ENCODE measurements around the gene CAMTA1. TPM values are rescaled to one million over a fixed set of nuclear protein-coding genes. Genes with fewer than 3 reads are reported as not detected.

The CAMTA1 gene
- polyA plus RNA-seq, 1 donor from 2014 or later, result 79.0 TPM

DNA sequence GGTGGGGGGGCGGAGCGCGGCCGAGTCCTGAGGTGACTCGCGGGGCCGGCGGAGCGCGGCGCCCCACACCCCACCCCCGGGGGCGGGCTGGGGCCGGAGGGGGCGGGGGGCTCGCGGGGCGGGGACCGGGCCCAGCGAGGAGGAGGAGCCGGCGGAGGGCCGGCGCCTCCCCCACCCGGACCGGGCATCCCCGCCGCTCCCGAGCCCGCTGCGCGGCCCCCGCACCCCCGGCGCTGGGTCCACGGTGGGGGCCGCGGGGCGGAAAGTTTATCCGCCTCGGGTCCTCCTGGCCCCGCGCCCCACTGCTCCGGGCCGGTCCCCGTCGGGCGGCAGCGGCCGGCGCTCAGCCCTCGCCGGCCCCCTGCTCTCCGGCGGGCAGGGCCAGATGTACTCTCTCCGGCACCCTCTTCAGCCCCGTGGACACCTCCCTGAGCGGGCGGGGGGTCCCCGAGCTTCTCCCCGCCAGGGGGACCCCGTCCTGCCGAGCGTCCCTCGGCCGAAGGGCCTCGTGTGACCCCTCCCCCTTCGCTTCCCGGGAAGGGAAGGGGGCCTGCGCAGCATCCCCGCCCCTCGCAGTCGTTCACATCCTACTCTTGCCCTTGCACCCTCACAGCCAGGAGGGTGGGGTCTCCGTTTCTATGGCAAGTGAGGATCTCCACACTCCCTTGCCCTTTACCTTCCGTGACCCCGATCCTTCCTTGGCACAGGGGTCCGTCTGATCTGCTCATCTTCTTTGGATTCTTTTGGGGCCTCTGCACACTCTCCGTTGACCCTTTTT, 663 bp downstream of the CAMTA1 start:
- Mint-ChIP-seq H3K4me3 (peak overlapping the region; percentile 90 to 97 (median 94)), H3K27me3 (no peaks in the 10 kb centered on the region), H3K9me3 (no peaks in the 10 kb centered on the region), H3K4me1 (peaks cover 33 to 47% (median 43%) of the 10 kb centered on the region in 3 donors), H3K36me3 (peaks cover 5% of the 10 kb centered on the region), H3K27ac (peak overlapping the region; percentile 59 to 95 (median 91))

DNA sequence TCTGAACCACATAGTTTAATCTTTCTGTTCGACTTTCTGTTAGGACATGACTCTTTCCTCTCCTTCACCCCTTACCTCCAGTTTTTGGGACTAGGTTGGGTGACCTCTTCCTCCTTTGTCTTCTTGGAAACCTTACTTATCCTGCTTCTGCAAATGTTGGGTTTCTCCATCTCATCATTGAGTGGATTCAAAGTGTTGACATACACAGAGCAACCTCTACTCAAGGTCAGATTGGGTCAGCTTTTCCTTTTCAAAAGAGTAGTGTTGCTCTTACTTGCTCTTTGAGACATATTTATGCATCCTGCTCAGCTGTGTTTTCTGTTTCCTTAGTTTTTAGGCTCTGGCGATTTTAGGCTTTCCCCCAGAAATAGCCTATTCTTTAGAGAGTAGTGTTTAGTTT, 3.7 kb downstream of the CAMTA1 start:
- H3K27me3 Mint-ChIP-seq, result no peaks in the 10 kb centered on the region
- no peaks in the 10 kb centered on the region for H3K9me3 Mint-ChIP-seq
- peaks cover 31 to 44% (median 39%) of the 10 kb centered on the region in 3 donors for H3K4me1 Mint-ChIP-seq
- peaks cover 4% of the 10 kb centered on the region for H3K36me3 Mint-ChIP-seq
- peak overlapping the region in 3 of 4 donors; percentile 3 to 94 (median 12) for H3K4me3 Mint-ChIP-seq
- H3K27ac Mint-ChIP-seq, result peak overlapping the region in 1 of 3 donors; percentile 38

DNA sequence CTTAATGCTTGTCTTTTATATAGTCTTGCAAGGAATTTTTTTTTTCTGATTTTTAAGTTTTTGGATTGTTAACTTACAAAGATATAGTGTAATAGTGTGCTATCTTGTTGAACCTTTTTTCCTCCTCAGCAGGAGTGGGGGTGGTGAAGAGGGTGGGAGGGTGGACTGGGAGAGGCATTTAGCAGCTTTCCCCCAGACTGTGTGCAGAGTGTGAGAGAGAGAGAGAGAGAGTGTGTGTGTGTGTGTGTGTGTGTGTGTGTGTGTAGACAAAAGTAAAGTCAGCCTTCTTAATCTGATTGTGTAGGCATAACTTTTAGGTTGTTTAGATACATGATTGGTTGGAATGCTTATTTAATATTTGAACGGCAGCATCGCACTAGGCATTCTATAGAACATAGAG, 4.9 kb downstream of the CAMTA1 start:
- Mint-ChIP-seq H3K9me3 (no peaks in the 10 kb centered on the region), H3K4me1 (peaks cover 27 to 46% (median 43%) of the 10 kb centered on the region in 3 donors), H3K36me3 (peaks cover 4% of the 10 kb centered on the region), H3K27me3 (no peaks in the 10 kb centered on the region), H3K4me3 (no peak overlapping the region), H3K27ac (no peak overlapping the region)

DNA sequence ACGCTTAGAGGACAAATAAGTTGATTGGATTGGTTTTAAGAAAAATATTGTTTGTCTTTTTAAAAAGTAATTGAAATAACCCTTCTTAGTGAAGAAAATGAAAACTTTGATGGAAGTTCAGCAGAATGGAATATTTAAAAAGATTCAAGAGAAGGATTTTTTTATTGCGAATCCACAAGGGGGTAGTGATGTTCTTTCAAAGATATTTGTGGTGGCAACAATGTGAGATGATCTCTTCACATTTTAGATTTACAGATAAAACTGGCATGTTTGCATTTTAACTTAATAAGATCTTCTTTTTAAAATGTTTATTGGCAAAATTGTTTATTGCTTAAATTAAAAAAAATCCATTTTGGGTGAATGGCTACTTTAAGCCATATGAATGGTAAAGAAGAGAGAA, 8.9 kb downstream of the CAMTA1 start:
- Mint-ChIP-seq H3K4me1 (peaks cover 13 to 24% (median 22%) of the 10 kb centered on the region in 3 donors), H3K4me3 (no peak overlapping the region), H3K36me3 (peaks cover 3% of the 10 kb centered on the region), H3K27ac (no peak overlapping the region), H3K9me3 (no peaks in the 10 kb centered on the region), H3K27me3 (no peaks in the 10 kb centered on the region)

DNA sequence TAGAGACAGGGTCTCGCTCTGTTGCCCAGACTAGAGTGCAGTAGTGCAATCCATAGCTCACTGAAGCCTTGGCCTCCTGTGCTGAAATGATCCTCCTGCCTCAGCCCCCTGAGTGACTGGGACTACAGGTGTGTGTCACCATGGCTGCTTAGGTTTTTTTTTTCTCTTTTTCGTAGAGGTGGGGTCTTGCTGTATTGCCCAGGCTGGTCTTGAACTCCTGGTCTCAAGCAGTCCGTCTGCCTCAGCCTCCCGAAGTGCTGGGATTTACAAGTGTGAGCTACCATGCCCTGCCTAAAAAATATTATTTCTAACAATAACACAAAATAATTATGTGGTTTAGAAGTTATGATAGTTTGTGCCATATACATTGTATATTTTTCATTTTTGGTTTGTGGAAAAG, 9.9 kb downstream of the CAMTA1 start:
- H3K4me1 Mint-ChIP-seq, result peaks cover 9 to 18% (median 17%) of the 10 kb centered on the region in 3 donors
- no peak overlapping the region for H3K4me3 Mint-ChIP-seq

DNA sequence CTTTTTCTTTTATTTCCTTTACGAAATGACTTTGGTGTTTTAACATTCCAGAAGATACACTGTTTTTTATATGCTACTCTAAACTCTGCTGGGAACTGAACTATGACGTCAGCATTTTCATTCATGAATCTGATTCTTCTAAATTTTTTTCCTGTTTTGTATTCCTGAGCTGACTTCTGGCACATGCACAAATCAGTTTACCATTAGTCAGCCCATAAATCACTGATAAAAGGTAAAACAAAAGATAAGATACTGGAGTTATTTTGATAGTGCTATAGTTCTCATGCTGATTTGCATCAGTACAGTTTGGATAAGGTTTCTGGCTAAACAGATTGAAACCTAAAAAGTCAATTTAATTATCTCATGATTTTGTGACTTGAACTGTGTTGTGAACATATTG, 10.4 kb downstream of the CAMTA1 start:
- Mint-ChIP-seq H3K27me3 (no peaks in the 10 kb centered on the region), H3K36me3 (peaks cover 3% of the 10 kb centered on the region), H3K27ac (no peak overlapping the region), H3K4me3 (no peak overlapping the region), H3K9me3 (no peaks in the 10 kb centered on the region), H3K4me1 (peaks cover 11 to 19% (median 17%) of the 10 kb centered on the region in 3 donors)

More for the DNA sequence above, 9.9 kb downstream of the CAMTA1 start:
- Mint-ChIP-seq H3K27me3 (no peaks in the 10 kb centered on the region), H3K36me3 (peaks cover 3% of the 10 kb centered on the region), H3K9me3 (no peaks in the 10 kb centered on the region), H3K27ac (no peak overlapping the region)

DNA sequence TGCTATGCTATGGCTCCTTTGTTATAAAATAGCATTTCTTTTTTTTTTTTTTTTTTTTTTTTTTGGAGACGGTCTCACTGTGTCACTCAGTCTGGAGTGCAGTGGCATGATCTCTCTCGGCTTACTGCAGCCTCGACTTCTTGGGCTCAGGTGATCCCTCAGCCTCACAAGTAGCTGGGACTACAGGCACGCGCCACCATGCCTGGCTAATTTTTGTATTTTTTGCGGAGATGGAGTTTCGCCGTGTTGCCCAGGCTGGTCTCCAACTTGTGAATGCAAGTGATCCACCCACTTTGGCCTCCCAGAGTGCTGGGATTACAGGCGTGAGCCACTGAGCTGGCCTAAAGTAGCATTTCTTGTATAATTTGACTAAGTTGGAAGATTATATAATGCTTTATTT, 10.8 kb downstream of the CAMTA1 start:
- Mint-ChIP-seq H3K4me1 (peaks cover 11 to 22% (median 15%) of the 10 kb centered on the region in 3 donors), H3K27ac (no peak overlapping the region), H3K36me3 (peaks cover 3% of the 10 kb centered on the region), H3K9me3 (no peaks in the 10 kb centered on the region), H3K27me3 (no peaks in the 10 kb centered on the region), H3K4me3 (no peak overlapping the region)

DNA sequence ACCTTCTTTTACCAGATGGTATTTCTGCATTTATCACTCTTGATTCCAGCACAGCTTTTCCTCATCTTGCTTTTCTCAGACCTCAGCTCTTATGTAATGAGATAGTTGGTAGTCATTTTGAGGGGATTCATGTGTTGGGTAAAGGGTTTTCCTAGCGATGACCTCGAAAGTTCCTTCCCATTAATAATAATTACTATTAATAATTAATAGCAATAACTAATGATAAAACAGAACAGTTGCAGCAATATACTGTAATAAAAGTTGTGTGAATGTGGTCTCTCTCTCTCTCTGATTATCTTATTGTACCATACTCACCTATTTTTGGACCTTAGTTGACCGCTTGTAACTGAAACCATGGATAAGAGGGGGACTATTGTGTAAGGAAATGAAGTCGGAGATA, 14.2 kb downstream of the CAMTA1 start:
- Mint-ChIP-seq H3K9me3 (no peaks in the 10 kb centered on the region), H3K27ac (no peak overlapping the region)

DNA sequence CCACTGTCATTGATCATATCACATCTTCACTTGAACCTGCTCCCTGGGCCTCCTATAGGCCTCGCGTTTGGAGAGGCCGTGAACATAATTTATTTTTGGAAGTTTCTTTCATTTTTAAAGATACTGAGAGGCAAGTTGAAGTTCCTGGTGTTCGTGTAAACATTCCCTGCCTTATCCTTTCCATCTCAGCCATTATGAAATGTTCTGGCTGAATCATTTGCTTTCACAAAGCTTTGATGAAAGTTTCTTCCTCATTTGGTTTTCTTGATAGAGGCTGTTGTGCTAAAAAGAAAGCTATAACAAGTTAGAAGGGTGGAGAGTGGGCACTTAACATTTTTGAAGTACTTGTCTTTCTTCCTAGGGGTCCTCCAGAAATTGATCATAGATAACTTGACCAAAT, 15.5 kb downstream of the CAMTA1 start:
- Mint-ChIP-seq H3K9me3 (no peaks in the 10 kb centered on the region), H3K27ac (no peak overlapping the region), H3K4me1 (peaks cover 21 to 35% (median 29%) of the 10 kb centered on the region in 3 donors), H3K4me3 (no peak overlapping the region), H3K27me3 (no peaks in the 10 kb centered on the region), H3K36me3 (peaks cover 2% of the 10 kb centered on the region)

More for the DNA sequence above, 14.2 kb downstream of the CAMTA1 start:
- Mint-ChIP-seq H3K4me1 (peaks cover 13 to 28% (median 17%) of the 10 kb centered on the region in 3 donors), H3K36me3 (peaks cover 2% of the 10 kb centered on the region), H3K4me3 (no peak overlapping the region), H3K27me3 (no peaks in the 10 kb centered on the region)

DNA sequence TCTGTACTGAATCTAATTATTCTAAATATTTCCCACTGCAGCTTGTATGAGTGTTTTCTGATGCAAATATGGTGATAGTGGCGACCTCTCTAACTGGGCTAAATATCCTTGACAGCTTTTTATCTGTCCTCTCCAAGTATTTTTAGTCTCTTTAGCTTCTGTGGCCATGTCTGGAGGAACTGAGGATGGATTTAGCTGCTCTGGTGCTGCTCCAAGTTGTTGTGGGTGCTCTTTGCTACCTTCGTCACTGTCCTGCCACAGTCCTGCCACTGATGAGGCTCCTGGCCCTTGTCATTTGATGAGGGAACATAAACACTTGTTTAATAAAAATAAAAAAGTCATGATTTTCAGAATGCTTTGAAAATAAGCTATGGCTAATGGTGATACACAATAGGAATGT, 15.9 kb downstream of the CAMTA1 start:
- H3K4me3 Mint-ChIP-seq, result no peak overlapping the region

DNA sequence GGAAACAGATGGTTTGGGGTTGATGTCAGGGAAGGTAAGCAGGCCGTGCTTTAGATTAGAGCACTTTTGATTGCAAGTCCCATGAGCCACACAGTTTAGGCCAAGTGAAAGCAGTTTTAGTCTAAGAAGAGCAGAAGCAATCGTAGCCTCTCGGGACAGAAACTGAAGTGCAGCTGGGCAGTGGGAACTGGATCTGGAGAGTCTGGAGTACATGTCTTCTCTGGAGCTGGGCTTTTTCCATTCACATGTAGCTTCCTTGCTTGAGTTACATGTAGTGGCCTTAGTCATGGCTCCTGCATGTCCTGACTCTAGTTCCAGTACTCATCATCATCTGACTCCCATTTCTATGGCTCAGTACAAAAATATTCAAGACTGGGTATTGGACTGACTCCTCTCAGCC, 16.7 kb downstream of the CAMTA1 start:
- Mint-ChIP-seq H3K36me3 (peaks cover 2% of the 10 kb centered on the region), H3K27ac (no peak overlapping the region), H3K9me3 (no peaks in the 10 kb centered on the region), H3K27me3 (no peaks in the 10 kb centered on the region), H3K4me3 (no peak overlapping the region), H3K4me1 (peaks cover 25 to 40% (median 35%) of the 10 kb centered on the region in 3 donors)

More for the DNA sequence above, 15.9 kb downstream of the CAMTA1 start:
- H3K4me1 Mint-ChIP-seq, result peaks cover 25 to 38% (median 34%) of the 10 kb centered on the region in 3 donors
- H3K9me3 Mint-ChIP-seq, result no peaks in the 10 kb centered on the region
- no peak overlapping the region for H3K27ac Mint-ChIP-seq
- H3K27me3 Mint-ChIP-seq, result no peaks in the 10 kb centered on the region
- H3K36me3 Mint-ChIP-seq, result peaks cover 2% of the 10 kb centered on the region

DNA sequence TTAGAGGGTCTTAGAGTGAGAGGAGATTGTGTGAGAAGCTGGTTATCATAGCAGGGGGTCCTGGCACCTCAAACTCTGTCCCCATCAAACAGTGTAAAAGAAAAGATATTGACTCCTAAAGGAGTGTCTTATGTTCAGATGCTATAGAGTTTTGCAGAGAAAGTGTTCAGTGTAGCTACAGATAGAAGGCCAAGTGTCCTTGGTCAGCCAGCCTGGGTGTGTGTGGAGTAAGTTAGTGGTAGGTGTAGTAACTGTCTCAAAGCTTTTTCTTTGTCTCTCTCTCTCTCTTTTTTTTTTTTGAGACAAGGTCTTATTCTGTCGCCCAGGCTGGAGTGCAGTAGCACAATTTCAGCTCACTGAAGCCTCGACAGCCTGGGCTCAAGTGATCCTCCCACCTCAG, 17.2 kb downstream of the CAMTA1 start:
- H3K4me1 Mint-ChIP-seq, result peaks cover 25 to 40% (median 35%) of the 10 kb centered on the region in 3 donors

DNA sequence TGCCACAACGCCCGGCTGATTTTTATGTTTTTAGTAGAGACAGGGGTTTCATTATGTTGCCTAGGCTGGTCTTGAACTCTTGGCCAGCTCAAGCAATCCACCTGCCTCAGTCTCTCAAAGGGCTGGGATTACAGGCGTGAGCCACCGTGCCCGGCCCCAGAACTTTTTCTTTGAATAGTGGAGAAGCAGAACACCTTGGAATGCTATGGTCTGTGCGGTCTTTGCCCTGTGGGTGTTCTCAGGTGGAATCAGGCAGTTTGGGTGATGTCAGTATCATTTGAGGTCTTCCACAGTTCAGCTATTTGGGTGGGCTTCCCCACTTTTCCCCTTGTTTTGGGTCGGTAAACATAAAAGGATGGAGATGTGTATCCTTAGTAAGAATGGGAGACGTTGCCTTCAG, 17.6 kb downstream of the CAMTA1 start:
- no peak overlapping the region for H3K4me3 Mint-ChIP-seq
- peak overlapping the region in 1 of 3 donors; percentile 52 for H3K27ac Mint-ChIP-seq
- peaks cover 2% of the 10 kb centered on the region for H3K36me3 Mint-ChIP-seq
- peaks cover 25 to 40% (median 35%) of the 10 kb centered on the region in 3 donors for H3K4me1 Mint-ChIP-seq
- H3K9me3 Mint-ChIP-seq, result no peaks in the 10 kb centered on the region
- no peaks in the 10 kb centered on the region for H3K27me3 Mint-ChIP-seq

More for the DNA sequence above, 17.2 kb downstream of the CAMTA1 start:
- Mint-ChIP-seq H3K9me3 (no peaks in the 10 kb centered on the region), H3K27ac (peak overlapping the region in 1 of 3 donors; percentile 52), H3K36me3 (peaks cover 2% of the 10 kb centered on the region), H3K27me3 (no peaks in the 10 kb centered on the region), H3K4me3 (peak overlapping the region in 1 of 4 donors; percentile 25)

DNA sequence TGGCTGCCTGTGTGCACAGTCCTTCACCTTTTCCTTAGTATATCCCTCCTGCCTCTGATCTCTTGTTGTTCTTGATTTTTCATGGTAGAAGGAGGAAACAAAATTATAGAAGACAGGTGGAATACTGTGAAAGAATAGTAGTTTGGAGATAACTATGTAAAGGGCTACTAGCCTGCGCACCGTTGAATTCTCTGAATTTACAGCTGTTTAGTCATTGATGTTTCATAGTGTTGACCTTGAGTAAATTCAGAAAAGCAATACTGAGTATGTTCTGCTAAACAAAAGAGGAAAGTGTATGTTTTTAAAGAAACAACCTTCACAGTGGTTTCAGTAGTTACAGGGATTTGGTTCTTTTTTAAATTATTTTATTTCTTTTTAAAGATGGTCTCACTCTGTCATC, 18.1 kb downstream of the CAMTA1 start:
- H3K27ac Mint-ChIP-seq, result no peak overlapping the region
- peaks cover 2% of the 10 kb centered on the region for H3K36me3 Mint-ChIP-seq
- peaks cover 25 to 40% (median 35%) of the 10 kb centered on the region in 3 donors for H3K4me1 Mint-ChIP-seq
- no peak overlapping the region for H3K4me3 Mint-ChIP-seq
- no peaks in the 10 kb centered on the region for H3K9me3 Mint-ChIP-seq
- H3K27me3 Mint-ChIP-seq, result no peaks in the 10 kb centered on the region

DNA sequence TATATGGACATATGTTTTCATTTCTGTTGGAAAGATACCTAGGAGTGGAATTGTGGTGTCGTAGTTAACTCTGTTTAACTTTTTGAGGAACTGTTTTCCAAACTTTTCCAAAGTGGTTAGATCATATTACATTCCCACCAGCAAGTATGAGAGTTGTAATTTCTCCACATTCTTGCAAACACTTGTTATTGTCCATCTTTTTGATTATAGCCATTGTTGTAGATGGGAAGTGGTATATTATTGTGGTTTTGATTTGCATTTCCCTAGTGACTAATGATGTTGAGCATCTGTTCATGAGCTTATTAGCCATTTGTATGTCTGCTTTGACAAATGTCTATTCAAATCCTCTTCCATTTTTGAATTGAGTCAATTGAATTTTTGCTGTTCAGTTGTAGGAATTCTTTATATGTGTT, 19.8 kb downstream of the CAMTA1 start:
- peak overlapping the region in 1 of 4 donors; percentile 37 for H3K4me3 Mint-ChIP-seq
- no peaks in the 10 kb centered on the region for H3K27me3 Mint-ChIP-seq
- H3K27ac Mint-ChIP-seq, result no peak overlapping the region
- H3K9me3 Mint-ChIP-seq, result no peaks in the 10 kb centered on the region
- peaks cover 25 to 40% (median 35%) of the 10 kb centered on the region in 3 donors for H3K4me1 Mint-ChIP-seq
- peaks cover 2% of the 10 kb centered on the region for H3K36me3 Mint-ChIP-seq

DNA sequence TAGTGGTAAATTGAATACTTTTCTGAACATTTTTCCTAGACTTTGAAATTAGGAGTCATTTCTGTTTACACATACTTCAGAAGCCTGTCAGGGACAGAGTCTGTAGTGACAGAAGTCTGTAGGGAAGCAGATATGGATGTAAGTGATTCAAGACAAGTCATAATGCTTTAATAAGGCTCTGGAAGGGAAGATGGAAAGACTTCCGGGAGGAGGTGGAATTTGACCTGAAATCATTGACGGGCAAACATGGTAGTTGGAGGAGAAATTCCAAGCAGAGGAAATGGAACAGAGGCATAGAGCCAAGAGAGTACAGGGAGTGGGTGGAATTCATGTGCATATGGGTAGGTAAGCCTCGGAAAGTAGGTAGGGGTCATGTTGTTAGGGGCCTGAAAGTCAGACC, 22.5 kb downstream of the CAMTA1 start:
- Mint-ChIP-seq H3K36me3 (peaks cover 2% of the 10 kb centered on the region), H3K27ac (no peak overlapping the region), H3K4me3 (no peak overlapping the region), H3K4me1 (peaks cover 20 to 30% (median 25%) of the 10 kb centered on the region in 3 donors), H3K9me3 (no peaks in the 10 kb centered on the region), H3K27me3 (no peaks in the 10 kb centered on the region)
